H1 (cell line): Measurements from ENCODE around the gene AFF1. TPM values are rescaled to one million over a fixed set of nuclear protein-coding genes. Genes with fewer than 3 reads are reported as not detected.
"Not testable (repeated sequence)": the region's sequence is repeated elsewhere in the genome, so short reads cannot be mapped to it uniquely, and the experiment has no call there.

Source experiments
- CTCF ChIA-PET: fragments of 300-600 bp; sonication (Branson Sonifier 250); formaldehyde crosslinking; loops from one replicate; lab custom pipeline; 2021; ENCODE audit not compliant: partially characterized antibody; lab: Charles Lee
- POLR2A ChIA-PET: fragments of 300-600 bp; sonication (Branson Sonifier 250); formaldehyde crosslinking; loops from one replicate; lab custom pipeline; 2021; ENCODE audit warnings: inconsistent platforms; ENCODE audit not compliant: partially characterized antibody; lab: Charles Lee
- DNase-seq, 2 experiments: peaks; one replicate each; pipeline versions ENCODE4 v3.0.0 to v3.0.0-alpha.2; 2010 to 2022; ENCODE audit warnings: low spot score in 2 of 2, low read depth in 1 of 2, mixed read lengths in 1 of 2
- FAIRE-seq: peaks from 2 replicates; lab custom pipeline; 2011; peaks lifted over from hg19 to GRCh38; lab: Jason Lieb, UNC
- H2AFZ ChIP-seq: 2 replicates; pipeline ENCODE4 v1.8.1; 2012; ENCODE audit warnings: low read length, inconsistent platforms
- H2AK5ac ChIP-seq: 2 replicates; pipeline ENCODE4 v1.6.1; 2013; ENCODE audit warnings: low read depth, low read length
- H2BK120ac ChIP-seq: replicated peaks from 2 replicates; pipeline ENCODE3; 2013; ENCODE audit warnings: low read depth, low read length, inconsistent platforms
- H2BK12ac ChIP-seq: 2 replicates; pipeline ENCODE4 v1.6.1; 2013; ENCODE audit warnings: low read depth, low read length
- H2BK15ac ChIP-seq: 2 replicates; pipeline ENCODE4 v1.6.1; 2013; ENCODE audit warnings: low read length
- H2BK20ac ChIP-seq: 2 replicates; pipeline ENCODE4 v1.6.1; 2013; ENCODE audit warnings: low read length
- H2BK5ac ChIP-seq: 2 replicates; pipeline ENCODE4 v1.6.1; 2013; ENCODE audit warnings: low read depth, low read length
- H3K14ac ChIP-seq: 2 replicates; pipeline ENCODE4 v1.6.1; 2013; ENCODE audit warnings: inconsistent platforms; ENCODE audit not compliant: insufficient read length
- H3K18ac ChIP-seq: 2 replicates; pipeline ENCODE4 v1.6.1; 2013; ENCODE audit warnings: low read length; ENCODE audit errors: extremely low read depth
- H3K23ac ChIP-seq: 2 replicates; pipeline ENCODE4 v1.6.1; 2013; ENCODE audit warnings: inconsistent platforms; ENCODE audit not compliant: insufficient read length
- H3K23me2 ChIP-seq: 2 replicates; pipeline ENCODE4 v1.6.1; 2013; ENCODE audit warnings: low read depth, low read length
- H3K27ac ChIP-seq: 2 replicates; pipeline ENCODE4 v1.6.1; 2011; ENCODE audit warnings: low read depth, low read length, inconsistent platforms
- H3K27me3 ChIP-seq, 4 experiments: replicated peaks in 1 of 4; 1 replicate in 1 of 4; 2 replicates in 3 of 4; pipeline versions ENCODE4 v1.6.1 to v1.8.1; 2011 to 2013; ENCODE audit warnings: low read length in 3 of 4, mild to moderate bottlenecking in 3 of 4, inconsistent platforms in 2 of 4, mixed read lengths in 2 of 4, moderate library complexity in 1 of 4; ENCODE audit not compliant: control insufficient read depth in 3 of 4, insufficient read depth in 3 of 4; ENCODE audit errors: extremely low read depth in 1 of 4
- H3K36me3 ChIP-seq, 4 experiments: 2 replicates each; pipeline versions ENCODE4 v1.6.1 to v1.8.1; 2011 to 2013; ENCODE audit warnings: mild to moderate bottlenecking in 4 of 4, low read length in 3 of 4, moderate library complexity in 2 of 4, control low read depth in 1 of 4, inconsistent platforms in 1 of 4; ENCODE audit not compliant: insufficient read depth in 4 of 4, control insufficient read depth in 2 of 4
- H3K4ac ChIP-seq: replicated peaks from 2 replicates; pipeline ENCODE3; 2013; ENCODE audit warnings: low read length, low read depth, mixed read lengths, inconsistent platforms; ENCODE audit not compliant: insufficient read length
- H3K4me1 ChIP-seq, 4 experiments: replicated peaks in 1 of 4; 1 replicate in 1 of 4; 2 replicates in 3 of 4; pipeline versions ENCODE4 v1.6.1 to v1.8.1; 2011 to 2013; ENCODE audit warnings: low read length in 3 of 4, inconsistent platforms in 2 of 4, mixed read lengths in 1 of 4; ENCODE audit not compliant: insufficient read depth in 4 of 4, control insufficient read depth in 3 of 4
- H3K4me2 ChIP-seq, 2 experiments: 2 replicates each; pipeline versions ENCODE4 v1.6.1 to v1.8.1; 2011 to 2013; ENCODE audit warnings: low read depth in 2 of 2, low read length in 2 of 2, control low read depth in 1 of 2, inconsistent platforms in 1 of 2, mild to moderate bottlenecking in 1 of 2; ENCODE audit not compliant: insufficient read depth in 1 of 2
- H3K4me3 ChIP-seq, 4 experiments: fragments of 200-600, 300-600 bp in 1 of 4; sonication (generic), shearing (Covaris generic), sonication (Bioruptor Twin) in 1 of 4; 2 replicates each; pipeline versions ENCODE4 v1.5.1 to v1.8.1; 2011 to 2016; ENCODE audit warnings: low read length in 4 of 4, low read depth in 3 of 4, control low read depth in 2 of 4, inconsistent platforms in 2 of 4, mild to moderate bottlenecking in 2 of 4, mixed read lengths in 1 of 4, moderate library complexity in 1 of 4; ENCODE audit not compliant: insufficient read depth in 2 of 4; ENCODE audit errors: extremely low read depth in 1 of 4
- H3K56ac ChIP-seq: replicated peaks from 2 replicates; pipeline ENCODE3; 2013; ENCODE audit warnings: low read depth, mild to moderate bottlenecking, mixed read lengths, low read length, inconsistent platforms; ENCODE audit not compliant: insufficient read length
- H3K79me1 ChIP-seq: 2 replicates; pipeline ENCODE4 v1.6.1; 2013; ENCODE audit warnings: low read depth, low read length, control low read depth
- H3K79me2 ChIP-seq, 2 experiments: 2 replicates each; pipeline versions ENCODE4 v1.6.1 to v1.8.1; 2012 to 2013; ENCODE audit warnings: low read length in 2 of 2, mild to moderate bottlenecking in 2 of 2, inconsistent platforms in 1 of 2; ENCODE audit not compliant: insufficient read depth in 2 of 2, control insufficient read depth in 1 of 2
- H3K9ac ChIP-seq, 4 experiments: replicated peaks in 1 of 4; 1 replicate in 1 of 4; 2 replicates in 3 of 4; pipeline versions ENCODE4 v1.6.1 to v1.8.1; 2011 to 2013; ENCODE audit warnings: low read depth in 3 of 4, low read length in 3 of 4, control low read depth in 2 of 4, mild to moderate bottlenecking in 2 of 4, moderate library complexity in 2 of 4, inconsistent platforms in 1 of 4; ENCODE audit errors: extremely low read depth in 1 of 4
- H3K9me3 ChIP-seq, 2 experiments: 2 replicates each; pipeline versions ENCODE4 v1.6.1 to v1.8.1; 2012 to 2013; ENCODE audit warnings: mild to moderate bottlenecking in 2 of 2, moderate library complexity in 2 of 2, control low read depth in 1 of 2, inconsistent platforms in 1 of 2, low read depth in 1 of 2, low read length in 1 of 2, mixed read lengths in 1 of 2; ENCODE audit not compliant: insufficient read depth in 2 of 2
- H4K20me1 ChIP-seq, 2 experiments: replicated peaks in 1 of 2; 2 replicates each; pipeline versions ENCODE3 to v1.8.1; 2011 to 2013; ENCODE audit warnings: inconsistent platforms in 2 of 2, low read length in 2 of 2, mild to moderate bottlenecking in 1 of 2; ENCODE audit not compliant: insufficient read depth in 2 of 2, control insufficient read depth in 1 of 2
- H4K5ac ChIP-seq: 2 replicates; pipeline ENCODE4 v1.6.1; 2013; ENCODE audit warnings: low read length, low read depth, mixed read lengths, inconsistent platforms; ENCODE audit not compliant: insufficient read length
- H4K8ac ChIP-seq: 2 replicates; pipeline ENCODE4 v1.8.0; 2013; ENCODE audit warnings: mild to moderate bottlenecking, moderate library complexity, low read length, inconsistent platforms; ENCODE audit not compliant: insufficient read depth; ENCODE audit errors: extremely low read depth
- H4K91ac ChIP-seq: replicated peaks from 2 replicates; pipeline ENCODE3; 2013; ENCODE audit warnings: low read length, mixed read lengths, inconsistent platforms; ENCODE audit not compliant: insufficient read length
- WGBS, 2 experiments: shearing (Covaris generic) in 1 of 2; methylation state at CpG; one replicate each; pipeline versions ENCODE4 v1.1.6 to v1.1.7; 2013 to 2015; ENCODE audit warnings: low lambda C conversion rate in 2 of 2, mixed read lengths in 2 of 2, inconsistent platforms in 1 of 2, low coverage in 1 of 2, missing lambda C conversion rate in 1 of 2; ENCODE audit not compliant: insufficient replicate concordance in 2 of 2, insufficient coverage in 1 of 2, insufficient read length in 1 of 2; ENCODE audit errors: extremely low coverage in 1 of 2, missing lambda C conversion rate in 1 of 2; 5-methylcytosine and 5-hydroxymethylcytosine counted together
- polyA plus RNA-seq, 7 experiments: library from polyadenylated mRNA; depleted of rRNA in 3 of 7; stranded (reverse) in 5 of 7; unstranded in 2 of 7; fragments of >200 nt in 5 of 7; fragments of 200-250 nt in 2 of 7; gene quantifications; 1 replicate in 5 of 7; 2 replicates in 1 of 7; 4 replicates in 1 of 7; pipeline versions ENCODE4 v1.2.1 to v1.2.3, GENCODE V29; 2011 to 2013; ENCODE audit warnings: missing spikeins in 2 of 7, mixed read lengths in 2 of 7
- total RNA-seq: library from RNA; stranded (reverse); fragmentation: NEBNext Ultra II Directional; extraction: Animal tissue kit (Norgen Biotek cat#: 25700); gene quantifications from 2 replicates; pipeline ENCODE4 v1.2.1, GENCODE V29; 2021

AFF1 gene
- total and polyA plus RNA-seq, 2 of the 8 experiments (the other 6 are each of a cell fraction or from before 2014, with no cell fraction given), result 14.8 to 85.5 TPM

DNA sequence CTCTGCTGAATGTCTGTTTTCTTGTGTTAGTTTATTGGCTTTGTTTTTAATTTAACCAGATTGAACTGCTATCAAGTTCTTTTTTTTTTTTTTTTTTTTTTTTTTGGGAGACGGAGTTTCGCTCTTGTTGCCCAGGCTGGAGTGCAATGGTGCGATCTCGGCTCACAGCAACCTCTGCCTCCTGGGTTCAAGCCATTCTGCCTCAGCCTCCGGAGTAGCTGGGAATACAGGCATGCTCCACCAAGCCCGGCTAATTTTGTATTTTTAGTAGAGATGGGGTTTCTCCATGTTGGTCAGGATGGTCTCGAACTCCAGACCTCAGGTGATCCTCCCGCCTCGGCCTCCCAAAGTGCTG lies 78.1 kb downstream of the AFF1 start:
- H3K14ac ChIP-seq, H3K79me1 ChIP-seq, H3K4me3 ChIP-seq, H3K9ac ChIP-seq, H2BK12ac ChIP-seq, H3K4me2 ChIP-seq, H3K36me3 ChIP-seq, H4K20me1 ChIP-seq, H3K56ac ChIP-seq, H3K27me3 ChIP-seq, H4K91ac ChIP-seq, H3K27ac ChIP-seq, H2AK5ac ChIP-seq, H4K5ac ChIP-seq, H3K18ac ChIP-seq, DNase-seq, H3K23ac ChIP-seq, H4K8ac ChIP-seq, H2BK20ac ChIP-seq, H3K4ac ChIP-seq, H2BK15ac ChIP-seq, FAIRE-seq, H2BK5ac ChIP-seq, H3K9me3 ChIP-seq, H3K23me2 ChIP-seq, H2AFZ ChIP-seq, H2BK120ac ChIP-seq: not testable (repeated sequence)
- Histone ChIP-seq H3K4me1 (peaks cover 7 to 26% (median 18%) of the 10 kb centered on the region in 4 experiments; a peak in 6 of 7 replicates), H3K79me2 (peaks cover 10 to 96% of the 10 kb centered on the region in 2 experiments)
- ChIA-PET CTCF (interaction anchor here (0.7 kb wide), 1 partner anchor 13 kb away, joined by 4 read pairs; no protein-coding TSS in a partner anchor), POLR2A (interaction anchor here (1.1 to 2.3 kb wide), 2 partner anchors 48 to 77 kb away, joined by 3 to 13 read pairs; partner anchors contain the start of gene AFF1)
- 95% methylated on average over 7 of the region's 9 CpGs; no CpG with 5 or more reads in 1 of the 2 experiments for WGBS, 2 experiments
